Activated naive CD8-positive, alpha-beta T cell treated with anti-CD3 and anti-CD28 coated beads for 36 hours (primary cell): Measurements from ENCODE around the gene ITGB2. TPM values are rescaled to one million over a fixed set of nuclear protein-coding genes. Genes with fewer than 3 reads are reported as not detected.
A peak's percentile ranks its signal among the peaks of the same experiment; 100 is the strongest.

Experiments used
- DNase-seq: peaks from one replicate; pipeline ENCODE4 v3.0.0; 2021
- H3K27ac Mint-ChIP-seq: one replicate; pipeline ENCODE4 v1.8.0; 2022; ENCODE audit warnings: mild to moderate bottlenecking, moderate library complexity, mixed read lengths
- H3K27me3 Mint-ChIP-seq: one replicate; pipeline ENCODE4 v1.8.0; 2022; ENCODE audit warnings: mild to moderate bottlenecking, mixed read lengths
- H3K36me3 Mint-ChIP-seq: one replicate; pipeline ENCODE4 v1.8.0; 2021; ENCODE audit warnings: mild to moderate bottlenecking, mixed read lengths
- H3K4me1 Mint-ChIP-seq: one replicate; pipeline ENCODE4 v1.8.0; 2021; ENCODE audit warnings: mixed read lengths
- H3K4me3 Mint-ChIP-seq: one replicate; pipeline ENCODE4 v1.8.0; 2022; ENCODE audit warnings: mild to moderate bottlenecking, moderate library complexity, mixed read lengths
- H3K9me3 Mint-ChIP-seq: one replicate; pipeline ENCODE4 v1.8.0; 2022; ENCODE audit warnings: mixed read lengths
- total RNA-seq, 2 experiments: library from RNA; stranded (reverse); gene quantifications; one replicate each; pipeline ENCODE4 v1.2.3, GENCODE V29; 2021

The ITGB2 gene
- total RNA-seq, 2 experiments from 2014 or later: 223 to 234 TPM

- Mint-ChIP-seq H3K4me1 (peaks cover 49% of the 10 kb centered on the region), H3K27me3 (no peaks in the 10 kb centered on the region), H3K4me3 (peak within 1 kb of the TSS; percentile 92), H3K36me3 (peaks cover 8% of the 10 kb centered on the region), H3K27ac (peak within 1 kb of the TSS; percentile 81), H3K9me3 (no peaks in the 10 kb centered on the region)
- DNase-seq: peak; percentile 100
Observed at GRCh38 chr21:44873356-44874239, 47.1 kb downstream of the ITGB2 start, which contains the start of gene PTTG1IP. TSS of gene PTTG1IP (minus strand) at chr21:44873690. CDS start at chr21:44873616, 74 bp downstream.

DNA sequence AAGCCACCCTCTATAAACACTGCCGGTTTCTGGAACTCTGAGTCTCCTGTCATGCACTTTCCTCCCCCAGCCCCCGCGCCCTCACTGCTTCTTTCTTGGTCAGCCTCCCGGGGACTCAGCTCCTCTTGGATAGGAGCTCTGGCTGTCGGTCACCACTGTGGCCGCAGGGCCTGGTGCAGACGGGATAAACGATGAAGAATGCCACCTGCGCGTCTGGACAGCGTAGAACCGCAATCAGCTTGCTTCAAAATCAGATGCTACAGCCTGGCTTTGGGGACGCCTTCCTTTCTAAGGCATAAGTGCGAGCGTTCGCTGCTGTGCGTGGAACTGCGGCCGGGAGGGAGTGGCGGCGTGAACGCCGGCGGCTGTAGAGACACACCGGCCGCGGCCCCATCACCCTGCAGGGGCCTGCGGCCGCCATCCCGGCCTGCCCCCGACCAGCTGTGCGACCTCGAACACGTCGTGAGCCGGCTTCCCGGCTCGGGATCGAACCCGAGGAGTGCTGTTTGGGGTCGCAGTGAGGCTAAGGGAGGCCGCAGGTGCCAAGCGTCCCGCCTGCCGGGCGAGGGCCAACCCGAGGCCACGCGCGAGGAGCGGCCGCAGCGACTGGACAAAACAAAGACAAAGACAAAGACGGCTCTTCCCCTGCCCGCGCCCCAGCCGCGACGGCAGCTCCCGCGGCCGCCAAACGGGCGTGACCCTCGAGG is 47.9 kb downstream of the ITGB2 start:
- Mint-ChIP-seq H3K27ac (peak overlapping the region; percentile 70), H3K27me3 (no peaks in the 10 kb centered on the region), H3K4me3 (peak overlapping the region; percentile 92), H3K9me3 (no peaks in the 10 kb centered on the region), H3K36me3 (peaks cover 13% of the 10 kb centered on the region), H3K4me1 (peaks cover 57% of the 10 kb centered on the region)
- DNase-seq: no peak

DNA sequence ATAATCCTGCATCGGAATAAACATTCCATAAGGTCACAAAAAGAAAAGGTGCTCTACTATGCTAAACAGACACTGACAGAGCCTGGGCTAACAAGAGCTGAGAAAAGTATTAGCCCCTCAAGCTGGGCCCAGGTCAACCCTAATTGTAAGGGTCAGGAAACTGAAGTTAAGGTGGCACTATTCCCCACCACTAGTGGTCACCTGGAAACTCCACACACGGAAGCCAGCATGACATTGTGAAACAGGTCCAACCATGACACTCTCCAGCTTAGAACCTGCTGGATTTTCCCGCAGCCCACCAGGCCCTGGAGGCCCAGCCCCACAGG is 48.4 kb downstream of the ITGB2 start:
- DNase-seq: peak; percentile 28
- Mint-ChIP-seq H3K36me3 (peaks cover 16% of the 10 kb centered on the region), H3K27ac (peak overlapping the region; percentile 70), H3K9me3 (no peaks in the 10 kb centered on the region), H3K4me3 (peak overlapping the region; percentile 92), H3K27me3 (no peaks in the 10 kb centered on the region), H3K4me1 (peaks cover 62% of the 10 kb centered on the region)

- DNase-seq: no peak
- Mint-ChIP-seq H3K9me3 (no peaks in the 10 kb centered on the region), H3K27ac (peak overlapping the region; percentile 70), H3K27me3 (no peaks in the 10 kb centered on the region), H3K4me3 (peak overlapping the region; percentile 92), H3K4me1 (peaks cover 67% of the 10 kb centered on the region), H3K36me3 (peaks cover 22% of the 10 kb centered on the region)
Observed at GRCh38 chr21:44871576-44872269, 49.0 kb downstream of the ITGB2 start.

DNA sequence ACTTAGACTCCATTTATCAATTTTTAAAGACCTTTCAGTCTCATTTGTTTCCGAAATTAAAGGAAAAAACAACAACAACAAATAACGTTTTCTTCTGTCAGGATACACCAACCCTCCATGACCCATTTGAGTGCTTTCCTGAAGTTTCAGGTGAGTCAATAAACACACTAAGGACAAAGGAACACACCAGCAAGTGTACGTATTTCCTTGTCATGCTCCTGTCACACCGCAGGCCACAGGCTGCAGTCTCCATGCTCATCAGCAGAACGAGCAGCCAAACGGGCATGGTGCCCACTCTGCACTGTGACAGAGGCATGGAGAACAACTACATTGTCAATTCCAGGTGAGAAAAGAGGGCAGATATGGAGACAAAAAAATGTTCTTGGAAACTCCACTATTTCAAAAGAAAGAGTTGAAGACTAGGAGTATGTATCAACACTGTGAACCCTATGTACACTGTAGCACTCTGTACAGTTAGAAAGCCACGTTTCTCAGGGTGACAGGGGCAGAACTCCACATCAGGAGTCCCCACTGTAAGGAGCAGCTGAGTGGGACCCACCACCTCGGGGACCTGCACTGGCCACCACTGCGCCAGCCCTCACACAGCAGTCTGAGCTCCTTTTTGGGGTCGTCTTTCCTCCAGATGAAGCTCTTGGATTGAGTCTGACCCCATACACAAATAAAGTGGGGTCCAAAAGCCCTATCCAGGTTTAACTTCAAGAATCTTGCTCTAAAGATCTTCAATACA is 49.8 kb downstream of the ITGB2 start:
- Mint-ChIP-seq H3K4me3 (peak overlapping the region; percentile 19), H3K27ac (peak overlapping the region; percentile 9), H3K9me3 (no peaks in the 10 kb centered on the region), H3K36me3 (peaks cover 23% of the 10 kb centered on the region), H3K27me3 (no peaks in the 10 kb centered on the region), H3K4me1 (peaks cover 74% of the 10 kb centered on the region)
- no peak for DNase-seq

DNA sequence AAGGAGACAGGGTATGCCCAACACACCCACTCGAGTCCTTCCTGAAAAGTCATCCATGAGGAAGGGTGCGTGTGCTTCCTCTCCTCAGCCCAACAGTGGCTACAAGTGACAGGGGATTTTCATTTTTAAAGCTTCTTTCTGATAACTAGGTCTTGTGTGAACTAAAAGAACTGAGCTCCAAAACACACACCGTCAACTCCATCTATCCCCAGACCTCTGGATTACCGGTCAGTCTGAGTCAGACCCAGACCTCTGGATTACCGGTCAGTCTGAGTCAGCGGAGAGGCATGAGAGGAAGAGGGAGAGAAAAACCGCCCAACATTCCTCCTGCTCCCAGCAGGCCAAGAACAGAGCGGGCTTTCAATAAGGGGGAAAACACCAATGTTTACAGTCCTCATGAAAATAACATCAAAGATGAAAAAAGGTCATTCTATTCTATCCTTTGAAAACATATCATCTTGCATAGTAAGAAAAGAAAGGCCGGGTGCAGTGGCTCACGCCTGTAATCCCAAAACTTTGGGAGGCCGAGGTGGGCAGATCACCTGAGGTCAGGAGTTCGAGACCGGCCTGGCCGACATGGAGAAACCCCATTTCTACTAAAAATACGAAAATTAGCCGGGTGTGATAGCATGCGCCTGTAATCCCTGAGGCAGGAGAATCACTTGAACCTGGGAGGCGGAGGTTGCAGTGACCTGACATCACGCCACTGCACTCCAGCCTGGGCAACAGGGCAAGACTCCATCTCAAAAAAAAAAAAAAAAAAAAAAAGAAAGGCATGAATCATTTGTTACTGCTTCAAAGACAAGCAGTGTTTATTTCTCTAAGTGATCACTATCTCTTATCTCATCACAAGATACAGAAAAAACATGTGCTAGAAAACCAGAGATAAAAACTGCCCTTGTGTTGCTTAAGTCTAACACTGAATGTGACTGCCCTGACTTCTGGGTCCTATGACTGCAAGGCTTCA is 50.6 kb downstream of the ITGB2 start:
- no peaks in the 10 kb centered on the region for H3K27me3 Mint-ChIP-seq
- DNase-seq: no peak
- H3K36me3 Mint-ChIP-seq: peaks cover 25% of the 10 kb centered on the region
- H3K4me1 Mint-ChIP-seq: peaks cover 76% of the 10 kb centered on the region
- peak overlapping the region; percentile 47 for H3K27ac Mint-ChIP-seq
- peak overlapping the region; percentile 19 for H3K4me3 Mint-ChIP-seq
- no peaks in the 10 kb centered on the region for H3K9me3 Mint-ChIP-seq

GRCh38 chr21:44868707-44869106 is 52.0 kb downstream of the ITGB2 start:
- Mint-ChIP-seq H3K9me3 (no peaks in the 10 kb centered on the region), H3K36me3 (peaks cover 26% of the 10 kb centered on the region), H3K4me1 (peaks cover 76% of the 10 kb centered on the region), H3K27ac (peak overlapping the region; percentile 95), H3K4me3 (peak overlapping the region; percentile 75), H3K27me3 (no peaks in the 10 kb centered on the region)
- DNase-seq: no peak

DNA sequence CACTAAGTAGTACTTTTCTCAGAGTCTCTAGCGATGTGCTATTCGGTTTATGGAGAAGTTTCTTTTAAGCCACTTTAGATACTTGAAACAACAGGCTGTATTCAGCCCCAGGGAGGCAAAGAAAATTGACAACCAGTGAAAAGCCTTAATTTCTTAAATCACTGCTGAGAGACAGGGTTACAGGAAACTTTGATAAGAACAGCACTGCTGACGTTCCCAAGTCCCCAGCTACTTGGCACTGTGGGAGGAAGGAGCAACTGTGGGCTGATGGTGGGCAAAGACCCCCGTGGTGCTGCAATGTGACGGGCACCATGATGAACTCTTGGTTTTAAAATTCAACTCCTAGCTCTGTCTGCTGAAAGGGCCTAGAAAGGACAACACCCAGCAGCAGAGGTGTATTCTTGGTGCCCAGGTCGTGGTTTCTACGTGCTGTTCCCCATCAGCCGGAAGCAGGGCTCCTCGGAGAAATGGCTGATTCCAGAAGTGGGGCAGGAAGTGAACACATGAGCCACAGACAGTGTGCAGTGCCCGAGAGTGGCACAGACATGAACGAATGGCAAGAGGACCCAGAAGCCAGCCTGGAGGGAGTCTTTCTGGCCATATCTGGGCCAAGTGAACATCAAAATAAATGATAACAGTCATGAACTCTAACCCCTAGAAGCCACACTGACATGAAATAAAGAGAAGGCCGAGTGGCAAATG is 52.5 kb downstream of the ITGB2 start:
- peak overlapping the region; percentile 75 for H3K4me3 Mint-ChIP-seq
- H3K9me3 Mint-ChIP-seq: no peaks in the 10 kb centered on the region
- H3K36me3 Mint-ChIP-seq: peaks cover 26% of the 10 kb centered on the region
- peaks cover 80% of the 10 kb centered on the region for H3K4me1 Mint-ChIP-seq
- H3K27me3 Mint-ChIP-seq: no peaks in the 10 kb centered on the region
- peak overlapping the region; percentile 95 for H3K27ac Mint-ChIP-seq
- peak; percentile 53 for DNase-seq

DNA sequence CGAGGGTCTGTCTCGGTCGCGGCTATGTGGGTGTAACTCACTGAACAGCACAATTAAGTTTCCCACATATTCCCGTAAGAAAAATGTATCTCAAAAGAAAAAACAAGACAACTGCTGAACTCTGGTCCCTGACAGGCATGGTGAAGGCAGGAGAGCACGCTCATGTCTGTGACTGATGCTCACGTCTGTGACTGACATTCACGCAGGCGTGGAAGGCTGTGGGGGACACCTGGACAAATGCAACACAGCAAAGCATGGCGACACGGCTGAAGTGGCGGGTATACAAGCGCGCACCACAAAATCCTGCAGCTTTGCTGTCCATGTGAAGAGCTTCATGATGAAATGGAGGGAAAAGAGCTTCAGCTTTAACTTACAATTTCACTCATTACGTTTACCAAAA is 53.2 kb downstream of the ITGB2 start:
- Mint-ChIP-seq H3K27ac (peak overlapping the region; percentile 52), H3K4me3 (no peak overlapping the region), H3K36me3 (peaks cover 26% of the 10 kb centered on the region), H3K27me3 (no peaks in the 10 kb centered on the region), H3K9me3 (no peaks in the 10 kb centered on the region), H3K4me1 (peaks cover 81% of the 10 kb centered on the region)
- no peak for DNase-seq

DNA sequence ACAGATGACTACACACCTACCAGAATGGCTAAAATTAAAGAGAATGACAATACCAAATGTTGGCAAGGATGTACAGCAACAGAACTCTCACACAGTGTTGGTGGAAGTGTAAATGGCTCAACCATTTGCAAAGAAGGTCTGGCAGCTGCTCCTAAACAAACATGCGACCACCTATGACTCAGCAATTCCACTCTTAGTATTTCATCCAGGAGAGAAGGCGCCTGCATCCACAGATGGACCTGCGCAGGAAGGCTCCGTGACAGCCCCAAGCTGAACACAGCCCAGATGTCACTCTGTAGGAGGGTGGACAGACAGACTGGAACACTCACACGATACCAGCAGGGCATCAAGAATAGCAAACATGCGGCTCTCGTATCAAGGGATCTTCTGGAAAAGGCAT is 53.9 kb downstream of the ITGB2 start:
- Mint-ChIP-seq H3K9me3 (no peaks in the 10 kb centered on the region), H3K36me3 (peaks cover 26% of the 10 kb centered on the region), H3K27me3 (no peaks in the 10 kb centered on the region), H3K4me1 (peaks cover 76% of the 10 kb centered on the region), H3K27ac (peak overlapping the region; percentile 9), H3K4me3 (peak overlapping the region; percentile 1)
- DNase-seq: no peak

GRCh38 chr21:44865561-44866280 is 55.0 kb downstream of the ITGB2 start:
- Mint-ChIP-seq H3K36me3 (peaks cover 26% of the 10 kb centered on the region), H3K27me3 (no peaks in the 10 kb centered on the region), H3K9me3 (no peaks in the 10 kb centered on the region), H3K4me3 (peak overlapping the region; percentile 14), H3K27ac (peak overlapping the region; percentile 75), H3K4me1 (peaks cover 72% of the 10 kb centered on the region)
- no peak for DNase-seq

DNA sequence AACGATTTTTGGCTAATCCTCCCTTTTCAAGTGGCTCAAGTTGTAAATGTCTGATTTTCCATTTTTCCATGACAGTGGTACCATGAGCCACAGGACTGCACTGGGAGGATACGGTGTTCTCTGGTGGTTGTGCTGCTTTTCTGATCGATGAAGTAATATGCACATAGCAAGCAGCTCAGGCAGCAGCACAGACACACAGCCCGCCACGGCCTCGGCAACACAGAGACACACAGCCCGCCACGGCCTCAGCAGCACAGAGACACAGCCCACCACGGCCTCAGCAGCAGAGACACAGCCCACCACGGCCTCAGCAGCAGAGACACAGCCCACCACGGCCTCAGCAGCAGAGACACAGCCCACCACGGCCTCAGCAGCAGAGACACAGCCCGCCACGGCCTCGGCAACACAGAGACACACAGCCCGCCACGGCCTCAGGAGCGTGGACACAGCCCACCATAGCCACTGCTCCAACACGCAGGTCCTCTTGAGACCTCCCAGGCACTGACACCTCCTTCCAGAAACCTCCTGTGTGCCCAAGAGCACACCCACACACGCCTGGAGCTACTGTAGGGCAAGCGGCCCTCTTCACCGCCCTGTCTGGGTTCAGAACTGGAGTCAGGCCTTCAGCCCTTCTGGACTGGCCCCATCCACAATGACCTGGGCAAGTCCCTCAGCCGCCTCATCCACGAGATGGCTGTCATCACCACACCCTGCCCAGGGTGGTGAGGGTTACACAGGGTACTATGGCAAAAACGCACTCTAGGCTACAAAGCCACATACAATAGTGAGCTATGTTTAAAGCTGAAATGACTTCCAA is 57.6 kb downstream of the ITGB2 start:
- Mint-ChIP-seq H3K4me3 (no peak overlapping the region), H3K27me3 (no peaks in the 10 kb centered on the region), H3K9me3 (no peaks in the 10 kb centered on the region), H3K36me3 (peaks cover 15% of the 10 kb centered on the region), H3K4me1 (peaks cover 51% of the 10 kb centered on the region), H3K27ac (no peak overlapping the region)
- DNase-seq: no peak
